ENCODE measurements around the gene PPP2R3A.
"Not testable (repeated sequence)": the region's sequence is repeated elsewhere in the genome, so short reads cannot be mapped to it uniquely, and the experiment has no call there.

PPP2R3A gene

GRCh38 chr3:136036306-136036705 is 70.8 kb downstream of the PPP2R3A start:
- DNase-seq (ENCODE audit: low read depth), result no peak

GRCh38 chr3:136038668-136039067 is 73.1 kb downstream of the PPP2R3A start:
- DNase-seq (ENCODE audit: low read depth), result no peak

GRCh38 chr3:136042608-136043221 is 77.2 kb downstream of the PPP2R3A start:
- DNase-seq (ENCODE audit: low read depth), result peak; percentile 57

- no peak for DNase-seq (ENCODE audit: low read depth)
Measured at GRCh38 chr3:136044980-136045745, 79.6 kb downstream of the PPP2R3A start.

- DNase-seq (ENCODE audit: low read depth), result no peak
Measured at GRCh38 chr3:136048068-136048467, 82.5 kb downstream of the PPP2R3A start.

- no peak for DNase-seq (ENCODE audit: low read depth)
Measured at GRCh38 chr3:136050250-136050649, 84.7 kb downstream of the PPP2R3A start.

GRCh38 chr3:136055491-136055890 is 90.0 kb downstream of the PPP2R3A start:
- DNase-seq (ENCODE audit: low read depth), result peak; percentile 53

GRCh38 chr3:136067211-136067610 is 101.7 kb downstream of the PPP2R3A start:
- no peak for DNase-seq (ENCODE audit: low read depth)

GRCh38 chr3:136068708-136069107 is 103.2 kb downstream of the PPP2R3A start:
- DNase-seq (ENCODE audit: low read depth), result peak; percentile 23

GRCh38 chr3:136069933-136070332 is 104.4 kb downstream of the PPP2R3A start:
- DNase-seq (ENCODE audit: low read depth), result no peak

GRCh38 chr3:136070334-136070733 is 104.8 kb downstream of the PPP2R3A start:
- DNase-seq (ENCODE audit: low read depth), result peak; percentile 82

GRCh38 chr3:136070953-136071949 is 105.7 kb downstream of the PPP2R3A start:
- peak; percentile 36 for DNase-seq (ENCODE audit: low read depth)

GRCh38 chr3:136074546-136075170 is 109.1 kb downstream of the PPP2R3A start:
- no peak for DNase-seq (ENCODE audit: low read depth)

GRCh38 chr3:136075218-136075808 is 109.8 kb downstream of the PPP2R3A start:
- peak; percentile 80 for DNase-seq (ENCODE audit: low read depth)

GRCh38 chr3:136075811-136076210 is 110.3 kb downstream of the PPP2R3A start:
- DNase-seq (ENCODE audit: low read depth), result peak; percentile 67

- DNase-seq (ENCODE audit: low read depth), result peak; percentile 47
Measured at GRCh38 chr3:136078421-136079364, 113.2 kb downstream of the PPP2R3A start.

GRCh38 chr3:136083641-136084382 is 118.3 kb downstream of the PPP2R3A start:
- DNase-seq (ENCODE audit: low read depth), result not testable (repeated sequence)

- DNase-seq (ENCODE audit: low read depth), result not testable (repeated sequence)
Measured at GRCh38 chr3:136085067-136085466, 119.5 kb downstream of the PPP2R3A start.

GRCh38 chr3:136093771-136094170 is 128.2 kb downstream of the PPP2R3A start:
- DNase-seq (ENCODE audit: low read depth), result peak; percentile 21

- no peak for DNase-seq (ENCODE audit: low read depth)
Measured at GRCh38 chr3:136105044-136105443, 139.5 kb downstream of the PPP2R3A start.
